ACC112 (cell line): ENCODE results near the gene SPESP1.

Experiments used
- H2AFZ ChIP-seq: fragments of 200-600 bp; sonication (generic); one replicate; pipeline ENCODE4 v1.6.0; 2017; ENCODE audit warnings: antibody characterized with exemption, low read length; ENCODE audit not compliant: unreplicated experiment
- H3K27ac ChIP-seq: fragments of 200-600 bp; sonication (generic); 2 replicates; pipeline ENCODE4 v1.5.1; 2014; ENCODE audit warnings: low read depth, mild to moderate bottlenecking, antibody characterized with exemption, low read length, moderate library complexity
- H3K27me3 ChIP-seq: fragments of 200-600 bp; sonication (generic); 2 replicates; pipeline ENCODE4 v1.6.1; 2014; ENCODE audit warnings: mild to moderate bottlenecking, antibody characterized with exemption, low read length, moderate library complexity, mixed read lengths; ENCODE audit not compliant: insufficient read depth
- H3K36me3 ChIP-seq: fragments of 200-600 bp; sonication (generic); 2 replicates; pipeline ENCODE4 v1.6.1; 2016; ENCODE audit warnings: mild to moderate bottlenecking, antibody characterized with exemption, low read length, moderate library complexity, mixed read lengths; ENCODE audit not compliant: insufficient read depth
- H3K4me1 ChIP-seq: fragments of 200-600 bp; sonication (generic); one replicate; pipeline ENCODE4 v1.6.1; 2016; ENCODE audit warnings: low read length, mixed read lengths; ENCODE audit not compliant: insufficient read depth, unreplicated experiment, control insufficient read depth
- H3K4me3 ChIP-seq: fragments of 200-600 bp; sonication (generic); 2 replicates; pipeline ENCODE4 v1.5.1; 2014; ENCODE audit warnings: mild to moderate bottlenecking, low read depth, low read length
- H3K79me2 ChIP-seq: fragments of 200-600 bp; sonication (generic); one replicate; pipeline ENCODE4 v1.6.0; 2016; ENCODE audit warnings: low read length; ENCODE audit not compliant: control insufficient read depth, unreplicated experiment, insufficient read depth

SPESP1 gene

GRCh38 chr15:68910341-68910740 lies 20.0 kb upstream of the SPESP1 start:
- Histone ChIP-seq H3K79me2 (no peaks in the 10 kb centered on the region), H3K36me3 (no peaks in the 10 kb centered on the region), H3K4me1 (no peaks in the 10 kb centered on the region), H3K27me3 (peaks cover 69% of the 10 kb centered on the region), H2AFZ (no peak overlapping the region), H3K4me3 (no peak overlapping the region), H3K27ac (no peak overlapping the region)

GRCh38 chr15:68910816-68911215 lies 19.5 kb upstream of the SPESP1 start:
- no peak overlapping the region for H2AFZ ChIP-seq
- peaks cover 69% of the 10 kb centered on the region for H3K27me3 ChIP-seq
- H3K36me3 ChIP-seq: no peaks in the 10 kb centered on the region
- H3K79me2 ChIP-seq: no peaks in the 10 kb centered on the region
- no peaks in the 10 kb centered on the region for H3K4me1 ChIP-seq
- H3K27ac ChIP-seq: no peak overlapping the region
- H3K4me3 ChIP-seq: no peak overlapping the region

- Histone ChIP-seq H2AFZ (no peak overlapping the region), H3K36me3 (no peaks in the 10 kb centered on the region), H3K27ac (no peak overlapping the region), H3K4me3 (no peak overlapping the region), H3K27me3 (peaks cover 46% of the 10 kb centered on the region), H3K4me1 (no peaks in the 10 kb centered on the region), H3K79me2 (no peaks in the 10 kb centered on the region)
These were observed 8.4 kb upstream of the SPESP1 start for GRCh38 chr15:68921926-68922325.

GRCh38 chr15:68924866-68925560 lies 5.3 kb upstream of the SPESP1 start:
- Histone ChIP-seq H2AFZ (no peak overlapping the region), H3K4me3 (no peak overlapping the region), H3K79me2 (no peaks in the 10 kb centered on the region), H3K27me3 (peaks cover 47% of the 10 kb centered on the region), H3K36me3 (no peaks in the 10 kb centered on the region), H3K4me1 (no peaks in the 10 kb centered on the region), H3K27ac (no peak overlapping the region)

GRCh38 chr15:68933001-68933400 lies 2.7 kb downstream of the SPESP1 start:
- Histone ChIP-seq H3K4me3 (no peak overlapping the region), H3K27me3 (peaks cover 23% of the 10 kb centered on the region), H3K4me1 (no peaks in the 10 kb centered on the region), H3K36me3 (no peaks in the 10 kb centered on the region), H3K79me2 (no peaks in the 10 kb centered on the region), H2AFZ (no peak overlapping the region), H3K27ac (no peak overlapping the region)

GRCh38 chr15:68934341-68934740 lies 4.0 kb downstream of the SPESP1 start:
- no peak overlapping the region for H3K27ac ChIP-seq
- no peak overlapping the region for H2AFZ ChIP-seq
- H3K4me1 ChIP-seq: no peaks in the 10 kb centered on the region
- no peaks in the 10 kb centered on the region for H3K79me2 ChIP-seq
- H3K4me3 ChIP-seq: no peak overlapping the region
- H3K27me3 ChIP-seq: peaks cover 31% of the 10 kb centered on the region
- H3K36me3 ChIP-seq: no peaks in the 10 kb centered on the region

GRCh38 chr15:68935400-68935937 lies 5.1 kb downstream of the SPESP1 start:
- H3K27ac ChIP-seq: no peak overlapping the region
- no peak overlapping the region for H3K4me3 ChIP-seq
- H3K36me3 ChIP-seq: no peaks in the 10 kb centered on the region
- no peaks in the 10 kb centered on the region for H3K4me1 ChIP-seq
- no peaks in the 10 kb centered on the region for H3K79me2 ChIP-seq
- H3K27me3 ChIP-seq: peaks cover 42% of the 10 kb centered on the region
- H2AFZ ChIP-seq: no peak overlapping the region

GRCh38 chr15:68939501-68939900 lies 9.2 kb downstream of the SPESP1 start:
- Histone ChIP-seq H3K79me2 (no peaks in the 10 kb centered on the region), H3K4me3 (no peak overlapping the region), H3K36me3 (no peaks in the 10 kb centered on the region), H3K27me3 (peaks cover 70% of the 10 kb centered on the region), H3K27ac (no peak overlapping the region), H3K4me1 (no peaks in the 10 kb centered on the region), H2AFZ (no peak overlapping the region)

GRCh38 chr15:68951813-68952212 lies 21.5 kb downstream of the SPESP1 start:
- peaks cover 61% of the 10 kb centered on the region for H3K27me3 ChIP-seq
- H3K36me3 ChIP-seq: no peaks in the 10 kb centered on the region
- H3K4me3 ChIP-seq: no peak overlapping the region
- H3K79me2 ChIP-seq: no peaks in the 10 kb centered on the region
- no peak overlapping the region for H3K27ac ChIP-seq
- H3K4me1 ChIP-seq: no peaks in the 10 kb centered on the region
- H2AFZ ChIP-seq: no peak overlapping the region

- Histone ChIP-seq H3K79me2 (no peaks in the 10 kb centered on the region), H3K4me1 (no peaks in the 10 kb centered on the region), H3K27ac (no peak overlapping the region), H2AFZ (no peak overlapping the region), H3K4me3 (no peak overlapping the region), H3K27me3 (peaks cover 91% of the 10 kb centered on the region), H3K36me3 (no peaks in the 10 kb centered on the region)
These were observed 27.4 kb downstream of the SPESP1 start for GRCh38 chr15:68957696-68958095.

- H3K4me3 ChIP-seq: no peak overlapping the region
- H3K4me1 ChIP-seq: no peaks in the 10 kb centered on the region
- peaks cover 90% of the 10 kb centered on the region for H3K27me3 ChIP-seq
- H3K36me3 ChIP-seq: no peaks in the 10 kb centered on the region
- H2AFZ ChIP-seq: no peak overlapping the region
- H3K79me2 ChIP-seq: no peaks in the 10 kb centered on the region
- H3K27ac ChIP-seq: no peak overlapping the region
These were observed 28.3 kb downstream of the SPESP1 start for GRCh38 chr15:68958597-68958996.
